Peyer's patch (tissue), 4 donors: ENCODE results near the gene KLHL22. TPM values are rescaled to one million over a fixed set of nuclear protein-coding genes. Genes with fewer than 3 reads are reported as not detected.
A peak's percentile ranks its signal among the peaks of the same experiment; 100 is the strongest.

ENCODE experiments used
- DNase-seq, 3 donors: peaks; one replicate each; pipeline ENCODE4 v3.0.0-alpha.2; 2017 to 2019
- H3K27ac ChIP-seq, 4 donors: fragments of 200-600 bp; sonication (generic); one replicate each; pipeline ENCODE4 v1.5.1; 2016 to 2019
- H3K27me3 ChIP-seq, 2 donors: fragments of 200-600 bp; sonication (generic); one replicate each; pipeline ENCODE4 v1.5.1; 2019
- H3K36me3 ChIP-seq, 3 donors: fragments of 200-600 bp; sonication (generic); one replicate each; pipeline ENCODE4 v1.5.1; 2016 to 2019
- H3K4me1 ChIP-seq, 4 donors: fragments of 200-600 bp; sonication (generic); one replicate each; pipeline ENCODE4 v1.5.1; 2016 to 2019
- H3K4me3 ChIP-seq, 4 donors: fragments of 200-600 bp; sonication (generic); 1 replicate in 3 of 4; 2 replicates in 1 of 4; pipeline ENCODE4 v1.5.1; 2016 to 2019; ENCODE audit warnings: mild to moderate bottlenecking in 1 of 4
- H3K9me3 ChIP-seq, 4 donors: fragments of 200-600 bp; sonication (generic); one replicate each; pipeline ENCODE4 v1.5.1; 2016 to 2019; ENCODE audit warnings: mild to moderate bottlenecking in 1 of 4
- CTCF ChIP-seq, 6 experiments: fragments of 450-650 bp in 4 of 6; fragments of 200-600 bp in 2 of 6; sonication (generic) in 1 of 6; IDR thresholded peaks; one replicate each; pipeline ENCODE4 v1.5.1; 2017 to 2019; ENCODE audit warnings: antibody characterized with exemption in 6 of 6, mild to moderate bottlenecking in 3 of 6, moderate library complexity in 1 of 6
- POLR2A ChIP-seq, 2 donors: fragments of 450-650 bp; IDR thresholded peaks; one replicate each; pipeline ENCODE4 v1.5.1; 2017; ENCODE audit warnings: antibody characterized with exemption in 2 of 2, mild to moderate bottlenecking in 2 of 2, moderate library complexity in 2 of 2
- total RNA-seq, 4 donors: library from RNA; depleted of rRNA; stranded (reverse); fragments of >200 nt; gene quantifications; one replicate each; pipeline ENCODE4 v1.1.0, GENCODE V29; 2016

Gene KLHL22
- total RNA-seq, 4 donors from 2014 or later: 12.6 to 23.9 (median 19.2) TPM

GRCh38 chr22:20520093-20520511 lies 24.5 kb upstream of the KLHL22 start:
- no peak for DNase-seq
- Histone ChIP-seq H3K4me1 (peaks cover 0 to 24% (median 9%) of the 10 kb centered on the region in 4 donors), H3K9me3 (no peaks in the 10 kb centered on the region), H3K27me3 (no peaks in the 10 kb centered on the region), H3K4me3 (no peak overlapping the region), H3K36me3 (peaks cover 0 to 30% (median 0%) of the 10 kb centered on the region in 3 donors), H3K27ac (no peak overlapping the region)
- TF ChIP-seq CTCF (IDR thresholded peaks at IDR 0.05) (no peak), POLR2A (IDR thresholded peaks at IDR 0.05) (no peak)

- no peaks in the 10 kb centered on the region for H3K9me3 ChIP-seq
- DNase-seq: no peak
- peaks cover 0 to 30% (median 0%) of the 10 kb centered on the region in 3 donors for H3K36me3 ChIP-seq
- H3K4me1 ChIP-seq: peaks cover 0 to 22% (median 9%) of the 10 kb centered on the region in 4 donors
- TF ChIP-seq CTCF (IDR thresholded peaks at IDR 0.05) (no peak), POLR2A (IDR thresholded peaks at IDR 0.05) (no peak)
- no peaks in the 10 kb centered on the region for H3K27me3 ChIP-seq
- no peak overlapping the region for H3K4me3 ChIP-seq
- no peak overlapping the region for H3K27ac ChIP-seq
Observed at GRCh38 chr22:20519558-20519957, 24.0 kb upstream of the KLHL22 start.

GRCh38 chr22:20517841-20518592 lies 22.4 kb upstream of the KLHL22 start:
- Histone ChIP-seq H3K36me3 (peaks cover 0 to 39% (median 0%) of the 10 kb centered on the region in 3 donors), H3K4me1 (peaks cover 0 to 6% (median 3%) of the 10 kb centered on the region in 4 donors), H3K4me3 (no peak overlapping the region), H3K9me3 (no peaks in the 10 kb centered on the region), H3K27me3 (no peaks in the 10 kb centered on the region), H3K27ac (no peak overlapping the region)
- TF ChIP-seq POLR2A (IDR thresholded peaks at IDR 0.05) (no peak), CTCF (IDR thresholded peaks at IDR 0.05) (no peak)
- no peak for DNase-seq

- Histone ChIP-seq H3K9me3 (no peaks in the 10 kb centered on the region), H3K27me3 (no peaks in the 10 kb centered on the region), H3K36me3 (peaks cover 0 to 39% (median 0%) of the 10 kb centered on the region in 3 donors), H3K27ac (peak overlapping the region in 1 of 4 donors; percentile 1), H3K4me1 (peaks cover 0 to under 1% (median 0%) of the 10 kb centered on the region in 4 donors), H3K4me3 (no peak overlapping the region)
- TF ChIP-seq POLR2A (IDR thresholded peaks at IDR 0.05): no peak
- TF ChIP-seq CTCF (IDR thresholded peaks at IDR 0.05): no peak
- no peak for DNase-seq
Observed at GRCh38 chr22:20517422-20517821, 21.8 kb upstream of the KLHL22 start.

- no peak for DNase-seq
- Histone ChIP-seq H3K36me3 (peaks cover 0 to 39% (median 0%) of the 10 kb centered on the region in 3 donors), H3K4me3 (no peak overlapping the region), H3K9me3 (no peaks in the 10 kb centered on the region), H3K27ac (no peak overlapping the region), H3K27me3 (no peaks in the 10 kb centered on the region), H3K4me1 (peaks cover 0 to 10% (median 1%) of the 10 kb centered on the region in 4 donors)
- no peak for TF ChIP-seq POLR2A (IDR thresholded peaks at IDR 0.05)
- TF ChIP-seq CTCF (IDR thresholded peaks at IDR 0.05): no peak
Observed at GRCh38 chr22:20516399-20516798, 20.8 kb upstream of the KLHL22 start.
